ENCODE data around the gene ITIH4.

DNA sequence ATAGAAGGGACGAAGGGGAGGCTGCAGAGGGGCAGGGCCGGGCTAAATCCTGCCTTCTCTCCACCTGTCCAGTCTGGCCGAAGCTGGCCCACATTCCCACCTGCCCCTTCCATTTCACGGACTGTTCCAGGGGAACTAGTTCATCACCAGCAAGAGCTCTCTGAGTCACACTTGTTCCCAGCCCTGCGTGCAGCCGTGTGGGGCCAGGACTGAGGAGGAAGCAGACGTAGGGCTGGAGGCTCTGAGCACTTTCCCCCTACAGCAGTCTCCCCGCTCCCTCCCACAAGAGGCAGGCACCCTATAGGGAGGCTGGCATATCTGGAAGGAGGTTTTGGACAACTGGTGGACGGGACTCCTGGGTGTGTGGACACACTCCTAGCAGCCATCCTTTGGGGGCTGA lies 3.0 kb downstream of the ITIH4 start:
- TF ChIP-seq, protein P1, sequence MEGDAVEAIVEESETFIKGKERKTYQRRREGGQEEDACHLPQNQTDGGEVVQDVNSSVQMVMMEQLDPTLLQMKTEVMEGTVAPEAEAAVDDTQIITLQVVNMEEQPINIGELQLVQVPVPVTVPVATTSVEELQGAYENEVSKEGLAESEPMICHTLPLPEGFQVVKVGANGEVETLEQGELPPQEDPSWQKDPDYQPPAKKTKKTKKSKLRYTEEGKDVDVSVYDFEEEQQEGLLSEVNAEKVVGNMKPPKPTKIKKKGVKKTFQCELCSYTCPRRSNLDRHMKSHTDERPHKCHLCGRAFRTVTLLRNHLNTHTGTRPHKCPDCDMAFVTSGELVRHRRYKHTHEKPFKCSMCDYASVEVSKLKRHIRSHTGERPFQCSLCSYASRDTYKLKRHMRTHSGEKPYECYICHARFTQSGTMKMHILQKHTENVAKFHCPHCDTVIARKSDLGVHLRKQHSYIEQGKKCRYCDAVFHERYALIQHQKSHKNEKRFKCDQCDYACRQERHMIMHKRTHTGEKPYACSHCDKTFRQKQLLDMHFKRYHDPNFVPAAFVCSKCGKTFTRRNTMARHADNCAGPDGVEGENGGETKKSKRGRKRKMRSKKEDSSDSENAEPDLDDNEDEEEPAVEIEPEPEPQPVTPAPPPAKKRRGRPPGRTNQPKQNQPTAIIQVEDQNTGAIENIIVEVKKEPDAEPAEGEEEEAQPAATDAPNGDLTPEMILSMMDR (IDR thresholded peaks at IDR 0.05): no peak
- no peak for TF ChIP-seq POLR2A (IDR thresholded peaks at IDR 0.05)

Data from heart left ventricle (tissue), 13 donors.